ENCODE measurements around the gene BCKDK. TPM values are rescaled to one million over a fixed set of nuclear protein-coding genes. Genes with fewer than 3 reads are reported as not detected.

Gene BCKDK
- total RNA-seq, 2 experiments from 2014 or later: 4.3 to 5.8 TPM

GRCh38 chr16:31085411-31085810, 22.8 kb upstream of the BCKDK start:
- Mint-ChIP-seq H3K4me3 (no peak overlapping the region), H3K36me3 (ENCODE audit: low read depth) (peaks cover 37% of the 10 kb centered on the region), H3K27ac (no peak overlapping the region)

GRCh38 chr16:31085873-31086628, 22.1 kb upstream of the BCKDK start:
- Histone ChIP-seq H3K9me3 (ENCODE audit: control insufficient read depth in 1 of 2, insufficient read depth in 1 of 2, low read length in 2 of 2) (no peaks in the 10 kb centered on the region), H3K27ac (ENCODE audit: low read depth in 1 of 2, low read length in 2 of 2) (no peak overlapping the region), H3K4me1 (ENCODE audit: insufficient read depth, low read length) (peaks cover 8% of the 10 kb centered on the region), H3K27me3 (ENCODE audit: control insufficient read depth in 1 of 2, insufficient read depth in 2 of 2, low read length in 2 of 2) (no peaks in the 10 kb centered on the region), H3K36me3 (ENCODE audit: insufficient read depth, low read length) (peaks cover 44% of the 10 kb centered on the region), H3K4me3 (ENCODE audit: low read length) (no peak overlapping the region)
- CTCF ChIA-PET: no interaction called here
- POLR2A ChIA-PET: interaction anchor here (0.7 to 1.2 kb wide), 2 partner anchors 12 to 56 kb away, joined by 5 to 7 read pairs; partner anchors contain the start of genes ZNF646 and ZNF668
- ATAC-seq (ENCODE audit: poor library complexity) (no peak), DNase-seq (no peak)
- Mint-ChIP-seq H3K36me3 (ENCODE audit: low read depth) (peaks cover 37% of the 10 kb centered on the region), H3K27me3 (no peaks in the 10 kb centered on the region), H3K9me3 (no peaks in the 10 kb centered on the region), H3K4me3 (no peak overlapping the region), H3K27ac (no peak overlapping the region), H3K4me1 (ENCODE audit: low read depth) (peaks cover 8% of the 10 kb centered on the region)
- no peak for TF ChIP-seq CTCF (IDR thresholded peaks at IDR 0.05)
- intact Hi-C loops (cut with DNase I, micrococcal nuclease): no loop called here

More at GRCh38 chr16:31085411-31085810, 22.8 kb upstream of the BCKDK start:
- no peak for ATAC-seq (ENCODE audit: poor library complexity)
- no peaks in the 10 kb centered on the region for H3K9me3 ChIP-seq (ENCODE audit: control insufficient read depth in 1 of 2, insufficient read depth in 1 of 2, low read length in 2 of 2)
- ChIA-PET POLR2A (interaction anchor here (0.7 kb wide), 1 partner anchor 11 kb away, joined by 5 read pairs; the partner anchor contains the start of genes ZNF646 and ZNF668), CTCF (no interaction called here)
- Mint-ChIP-seq H3K4me1 (ENCODE audit: low read depth) (peaks cover 8% of the 10 kb centered on the region), H3K27me3 (no peaks in the 10 kb centered on the region), H3K9me3 (no peaks in the 10 kb centered on the region)
- no peak for DNase-seq
- H3K4me3 ChIP-seq (ENCODE audit: low read length): no peak overlapping the region
- intact Hi-C loops (cut with DNase I, micrococcal nuclease): no loop called here
- H3K27ac ChIP-seq (ENCODE audit: low read depth in 1 of 2, low read length in 2 of 2): no peak overlapping the region
- H3K36me3 ChIP-seq (ENCODE audit: insufficient read depth, low read length): peaks cover 44% of the 10 kb centered on the region
- no peaks in the 10 kb centered on the region for H3K27me3 ChIP-seq (ENCODE audit: control insufficient read depth in 1 of 2, insufficient read depth in 2 of 2, low read length in 2 of 2)
- peaks cover 11% of the 10 kb centered on the region for H3K4me1 ChIP-seq (ENCODE audit: insufficient read depth, low read length)
- no peak for TF ChIP-seq CTCF (IDR thresholded peaks at IDR 0.05)

GRCh38 chr16:31086629-31086906, 21.6 kb upstream of the BCKDK start:
- no peak for TF ChIP-seq CTCF (IDR thresholded peaks at IDR 0.05)
- H3K4me1 Mint-ChIP-seq (ENCODE audit: low read depth): peaks cover 8% of the 10 kb centered on the region
- ChIA-PET POLR2A (interaction anchor here (1.2 kb wide), 1 partner anchor 55 kb away, joined by 7 read pairs; no protein-coding TSS in a partner anchor), CTCF (no interaction called here)
- intact Hi-C loops (cut with DNase I, micrococcal nuclease): no loop called here
- ATAC-seq (ENCODE audit: poor library complexity): no peak
- no peak overlapping the region for H3K4me3 Mint-ChIP-seq
- no peaks in the 10 kb centered on the region for H3K9me3 Mint-ChIP-seq
- no peak for DNase-seq
- Histone ChIP-seq H3K27me3 (ENCODE audit: control insufficient read depth in 1 of 2, insufficient read depth in 2 of 2, low read length in 2 of 2) (no peaks in the 10 kb centered on the region), H3K9me3 (ENCODE audit: control insufficient read depth in 1 of 2, insufficient read depth in 1 of 2, low read length in 2 of 2) (no peaks in the 10 kb centered on the region), H3K4me3 (ENCODE audit: low read length) (no peak overlapping the region), H3K36me3 (ENCODE audit: insufficient read depth, low read length) (peaks cover 39% of the 10 kb centered on the region), H3K4me1 (ENCODE audit: insufficient read depth, low read length) (peaks cover 8% of the 10 kb centered on the region), H3K27ac (ENCODE audit: low read depth in 1 of 2, low read length in 2 of 2) (no peak overlapping the region)
- no peaks in the 10 kb centered on the region for H3K27me3 Mint-ChIP-seq
- no peak overlapping the region for H3K27ac Mint-ChIP-seq
- H3K36me3 Mint-ChIP-seq (ENCODE audit: low read depth): peaks cover 37% of the 10 kb centered on the region

Measured in CD4-positive, alpha-beta T cell (primary cell).